Hepatic stellate cell (primary cell): ENCODE data around the gene MPHOSPH6.
A peak's percentile ranks its signal among the peaks of the same experiment; 100 is the strongest.
"Not testable (repeated sequence)": the region's sequence is repeated elsewhere in the genome, so short reads cannot be mapped to it uniquely, and the experiment has no call there.

Experiments
- DNase-seq: peaks from one replicate; pipeline ENCODE4 v3.0.0; 2011; ENCODE audit warnings: low spot score

Gene MPHOSPH6

DNA sequence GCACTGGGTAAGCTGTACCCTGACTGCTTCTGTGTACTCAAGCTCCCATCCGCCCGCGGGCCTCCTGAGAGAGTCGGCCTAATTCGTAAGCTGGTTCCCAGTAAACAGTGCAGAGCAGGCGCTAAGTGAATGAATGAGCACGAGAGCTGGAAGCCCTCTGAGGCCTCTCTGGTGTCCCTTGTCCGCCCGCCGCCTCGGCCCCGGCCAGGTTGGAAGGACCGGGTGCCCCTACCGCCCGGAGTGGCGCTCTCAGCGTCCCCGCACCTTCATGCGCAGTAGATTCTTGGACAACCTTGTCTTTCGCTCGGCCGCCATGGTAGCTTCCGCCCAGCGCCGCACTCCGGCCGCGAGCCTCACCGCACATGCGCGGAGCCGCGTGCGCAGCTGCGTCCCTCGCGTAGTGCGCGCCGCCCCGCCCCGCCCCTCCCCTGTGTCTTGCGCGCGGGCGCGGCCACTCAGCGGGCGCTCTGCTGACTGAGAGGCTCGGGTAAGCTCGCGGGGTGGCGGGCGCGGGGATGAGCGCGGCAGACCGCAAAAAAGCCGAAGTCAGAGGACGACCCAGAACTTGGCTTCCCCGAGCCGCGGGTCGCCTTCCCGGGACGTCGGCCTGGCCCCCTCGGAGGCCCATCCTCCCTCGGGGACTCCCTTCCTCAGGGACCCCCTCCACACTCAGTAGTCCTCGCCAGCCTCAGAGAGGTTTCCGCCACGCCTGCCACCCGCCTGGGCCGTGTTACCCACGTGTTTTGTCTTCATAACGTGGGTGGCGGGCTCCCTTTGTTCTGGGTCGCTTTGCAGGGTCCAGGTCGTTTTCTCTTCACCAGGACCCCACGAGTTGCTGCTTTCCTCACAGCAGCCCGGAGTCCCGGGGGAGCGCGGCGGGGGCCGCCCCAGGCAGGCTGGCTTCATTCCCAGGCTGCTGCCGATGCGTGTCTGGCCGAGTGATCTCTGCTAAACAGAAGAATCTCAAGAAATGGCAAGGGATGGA, at the start of gene MPHOSPH6:
MPHOSPH6 (minus strand) TSS at position 364 of the 985 bp plus-strand sequence; CDS start at position 315, 49 bp downstream.
- DNase-seq: peak; percentile 91

DNA sequence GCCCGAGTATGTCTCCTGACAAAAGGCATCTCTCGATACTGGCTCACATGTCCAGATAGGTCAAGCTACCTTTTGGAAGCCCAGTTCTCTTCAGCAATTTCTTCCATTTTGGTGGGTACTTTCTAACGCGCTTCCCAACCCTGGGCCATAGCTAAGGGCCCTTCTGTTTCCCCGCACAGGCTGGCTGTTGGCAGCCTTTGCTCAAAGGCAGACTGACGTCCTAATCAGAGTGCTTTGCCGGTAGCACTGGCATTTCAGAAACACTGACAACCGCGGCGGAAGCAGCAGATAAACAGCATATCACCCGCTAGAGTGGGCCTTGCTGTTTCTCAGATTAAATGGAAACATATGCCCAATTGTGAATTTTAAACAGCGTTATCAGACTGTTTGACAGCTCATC, 49.3 kb upstream of the MPHOSPH6 start:
- DNase-seq: no peak

GRCh38 chr16:82209314-82209713, 39.3 kb upstream of the MPHOSPH6 start:
- not testable (repeated sequence) for DNase-seq

GRCh38 chr16:82203198-82203597, 33.2 kb upstream of the MPHOSPH6 start:
- DNase-seq: no peak

- DNase-seq: no peak
These were observed 31.9 kb upstream of the MPHOSPH6 start for GRCh38 chr16:82201926-82202325.

DNA sequence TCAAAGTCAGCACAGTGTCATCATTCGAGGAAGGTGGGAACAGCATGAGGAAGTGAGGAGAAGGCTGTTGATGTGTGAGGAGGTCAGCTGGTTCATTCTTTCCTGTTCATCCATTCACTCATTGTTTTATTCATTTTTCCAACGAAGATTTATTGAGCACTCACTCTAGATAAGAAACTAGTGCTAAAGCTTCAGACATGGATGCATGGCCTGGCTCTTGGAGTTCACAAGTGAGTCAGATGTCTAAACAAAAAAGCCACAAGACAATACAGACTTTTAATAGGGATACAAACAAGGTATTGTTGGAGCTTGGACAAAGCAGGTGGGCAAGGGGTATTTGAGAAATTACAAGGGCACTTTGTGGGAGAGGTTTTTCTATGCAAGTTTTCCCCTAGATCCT, 31.3 kb upstream of the MPHOSPH6 start:
- DNase-seq: no peak

- DNase-seq: no peak
These were observed 29.2 kb upstream of the MPHOSPH6 start for GRCh38 chr16:82199209-82199608.

- no peak for DNase-seq
These were observed 27.7 kb upstream of the MPHOSPH6 start for GRCh38 chr16:82197540-82198240.

GRCh38 chr16:82195917-82196494, 26.0 kb upstream of the MPHOSPH6 start:
- DNase-seq: no peak

DNA sequence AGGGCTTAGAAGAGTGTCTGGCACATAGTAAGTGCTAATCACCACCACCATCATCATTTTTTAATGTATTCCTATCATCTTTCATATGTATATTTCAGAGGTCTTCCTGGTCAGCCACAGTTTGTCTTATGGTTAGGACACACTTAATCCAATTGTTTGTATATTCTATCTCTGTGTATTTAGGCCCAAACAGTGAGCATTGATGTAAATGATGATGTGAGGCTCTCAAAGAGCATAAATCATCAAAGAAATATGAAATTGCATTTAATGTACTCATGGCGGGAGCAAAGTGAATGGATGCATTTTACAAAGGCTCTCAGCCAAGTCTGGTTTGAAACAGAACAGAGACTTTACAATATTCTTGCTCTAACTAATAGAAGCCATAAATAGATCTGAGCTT, 24.1 kb upstream of the MPHOSPH6 start:
- no peak for DNase-seq

- peak; percentile 10 for DNase-seq
These were observed 22.6 kb upstream of the MPHOSPH6 start for GRCh38 chr16:82192665-82193064.

GRCh38 chr16:82190386-82190785, 20.4 kb upstream of the MPHOSPH6 start:
- DNase-seq: no peak

- DNase-seq: no peak
These were observed 17.8 kb upstream of the MPHOSPH6 start for GRCh38 chr16:82187829-82188228.

- no peak for DNase-seq
These were observed 15.0 kb upstream of the MPHOSPH6 start for GRCh38 chr16:82185012-82185411.

DNA sequence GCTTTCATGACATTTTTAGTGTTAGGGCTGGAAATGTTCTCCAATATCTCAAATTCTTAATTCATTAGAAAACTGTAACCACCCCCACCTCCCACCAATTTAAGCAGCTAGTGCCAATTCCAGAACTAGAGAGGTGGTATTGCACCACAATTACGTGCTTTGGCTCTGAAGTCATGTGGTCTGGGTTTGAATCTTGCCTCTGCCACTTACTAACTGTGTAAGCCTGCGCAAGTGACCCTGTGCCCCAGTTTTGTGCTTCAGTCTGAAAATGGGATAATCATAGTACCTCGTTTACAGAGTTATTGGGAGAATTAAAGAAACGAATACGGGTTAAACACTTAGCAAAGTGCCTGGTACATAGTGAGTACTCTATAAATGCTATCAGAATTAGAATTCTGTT, 14.2 kb upstream of the MPHOSPH6 start:
- DNase-seq: no peak

GRCh38 chr16:82183004-82183397, 13.0 kb upstream of the MPHOSPH6 start:
- no peak for DNase-seq

DNA sequence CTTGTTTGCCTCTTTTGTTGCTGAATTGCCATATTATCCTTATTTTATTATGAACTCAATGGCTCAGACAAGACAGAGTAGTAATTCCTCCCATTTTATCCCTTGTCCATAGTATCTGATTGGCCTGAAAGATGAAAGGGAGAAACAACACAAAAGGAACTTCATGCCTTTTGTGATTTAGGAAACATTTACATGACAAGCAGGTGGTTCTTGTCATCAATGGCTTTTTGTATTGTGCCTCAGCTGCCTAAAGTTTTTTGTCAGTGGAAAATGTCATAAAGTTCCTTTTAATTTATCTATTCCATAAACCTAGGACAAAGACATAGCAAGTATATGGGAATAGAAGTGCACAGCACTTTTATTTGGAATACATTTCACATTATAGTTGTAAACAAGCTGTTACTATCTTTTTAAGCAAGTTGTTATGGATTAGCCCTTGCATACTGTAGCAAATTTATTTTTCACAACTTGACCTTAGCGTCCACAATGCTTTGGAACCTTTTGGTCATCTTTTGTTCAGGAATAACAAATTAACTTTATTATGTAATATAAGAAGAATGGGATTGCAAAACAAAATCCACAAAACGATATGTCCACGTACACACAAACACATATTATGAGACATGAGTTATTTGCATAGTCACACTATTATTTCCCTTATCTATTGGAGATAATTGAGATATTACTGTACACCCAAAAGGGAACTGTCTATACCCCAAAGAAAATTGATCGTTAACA, 12.4 kb upstream of the MPHOSPH6 start:
- no peak for DNase-seq

DNA sequence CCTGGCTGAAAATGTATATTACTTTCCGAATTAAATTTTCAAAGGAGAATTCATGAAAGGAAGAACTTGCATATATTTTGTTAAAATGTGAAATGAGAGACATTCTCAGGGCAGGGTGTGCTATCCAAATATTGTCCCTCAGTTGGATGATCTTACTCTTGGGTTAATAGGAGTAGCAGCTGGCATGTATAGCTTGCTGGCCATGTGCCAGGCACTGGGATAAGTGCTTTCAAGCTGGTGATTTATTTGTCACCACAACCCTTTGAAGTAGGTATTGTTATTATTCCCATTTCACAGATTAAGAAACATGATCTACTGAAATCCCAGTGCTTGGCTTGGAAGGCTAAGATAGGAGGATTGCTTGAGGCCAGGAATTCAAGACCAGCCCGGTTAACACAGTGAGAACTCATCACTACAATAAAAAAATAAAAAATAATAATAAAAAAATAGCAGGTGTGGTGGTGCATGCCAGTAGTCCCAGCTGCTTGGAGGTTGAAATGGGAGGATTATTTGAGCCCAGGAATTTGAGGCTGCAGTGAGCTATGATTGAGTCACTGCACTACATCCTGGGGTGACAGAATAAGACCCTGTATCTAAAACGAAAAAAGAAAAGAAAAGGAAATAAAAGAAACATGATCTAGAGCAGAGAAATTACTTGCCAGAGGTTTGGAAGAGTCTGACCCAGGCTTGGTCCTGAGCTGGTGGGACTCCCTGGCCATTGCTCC, 11.6 kb upstream of the MPHOSPH6 start:
- DNase-seq: no peak

GRCh38 chr16:82178352-82178751, 8.3 kb upstream of the MPHOSPH6 start:
- no peak for DNase-seq

DNA sequence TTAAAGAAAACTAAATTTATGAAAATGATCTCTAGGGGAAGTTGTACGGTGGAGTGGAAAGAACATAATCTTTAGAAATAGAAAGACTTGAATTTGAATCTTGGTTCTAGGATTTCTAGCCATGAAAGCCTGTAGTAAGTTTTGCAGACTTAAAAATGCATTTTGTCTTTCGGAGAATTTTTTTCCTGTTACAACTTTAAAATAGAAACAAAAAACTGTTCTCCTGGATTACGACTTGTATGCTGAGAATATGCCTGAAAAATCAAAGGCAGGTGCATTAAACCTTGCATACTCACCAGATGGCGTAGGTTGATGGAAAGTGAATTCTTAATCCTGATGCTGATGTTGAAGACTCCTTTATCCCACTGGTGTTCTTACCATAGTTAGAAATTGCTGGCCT, 7.5 kb upstream of the MPHOSPH6 start:
- no peak for DNase-seq

DNA sequence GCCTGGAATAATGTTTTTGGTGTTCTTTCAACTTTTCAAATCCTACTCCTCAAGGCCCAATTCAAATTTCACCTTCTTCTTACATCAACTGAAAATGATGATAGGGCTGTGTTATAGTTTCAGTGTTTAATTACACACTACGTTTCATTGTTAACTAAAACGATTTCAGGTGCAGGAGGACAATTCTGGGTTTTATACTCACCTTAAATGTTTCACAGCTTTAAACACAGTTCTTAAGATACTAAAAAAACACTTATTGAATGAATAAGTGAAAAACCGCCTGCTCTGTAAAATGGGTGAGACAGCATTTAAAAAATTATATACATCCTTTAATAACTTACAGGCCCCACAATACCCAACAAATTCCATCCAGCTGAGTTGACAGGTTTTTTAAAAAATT, 6.2 kb upstream of the MPHOSPH6 start:
- DNase-seq: no peak
